Upper lobe of left lung (tissue), 6 donors: ENCODE measurements around the gene KDSR. TPM values are rescaled to one million over a fixed set of nuclear protein-coding genes. Genes with fewer than 3 reads are reported as not detected.

Source experiments
- ATAC-seq, 2 donors: fragments of 200-7000 bp; cut with Tn5 transposase; one replicate each; pipeline ENCODE4 v1.9.1; 2022; ENCODE audit warnings: mild to moderate bottlenecking in 2 of 2, moderate library complexity in 2 of 2; ENCODE audit not compliant: low FRiP score in 2 of 2
- DNase-seq, 2 donors: peaks; one replicate each; pipeline ENCODE4 v3.0.0-alpha.2; 2019 to 2020
- H3K27ac ChIP-seq, 4 donors: fragments of 200-600 bp; sonication (generic); one replicate each; pipeline ENCODE4 v1.5.1; 2016 to 2019
- H3K27me3 ChIP-seq, 4 donors: fragments of 200-600 bp; sonication (generic); one replicate each; pipeline ENCODE4 v1.5.1; 2017 to 2019
- H3K36me3 ChIP-seq, 4 donors: fragments of 200-600 bp; sonication (generic); one replicate each; pipeline ENCODE4 v1.5.1; 2016 to 2019
- H3K4me1 ChIP-seq, 4 donors: fragments of 200-600 bp; sonication (generic); one replicate each; pipeline ENCODE4 v1.5.1; 2018 to 2019
- H3K4me3 ChIP-seq, 4 donors: fragments of 200-600 bp; sonication (generic); one replicate each; pipeline ENCODE4 v1.5.1; 2017 to 2019; ENCODE audit warnings: mild to moderate bottlenecking in 2 of 4, moderate library complexity in 1 of 4
- H3K9me3 ChIP-seq, 4 donors: fragments of 200-600 bp; sonication (generic); one replicate each; pipeline ENCODE4 v1.5.1; 2018 to 2019
- CTCF ChIP-seq, 6 experiments: fragments of 450-650 bp in 4 of 6; fragments of 200-600 bp in 2 of 6; sonication (generic) in 2 of 6; IDR thresholded peaks; one replicate each; pipeline ENCODE4 v1.5.1; 2016 to 2019; ENCODE audit warnings: antibody characterized with exemption in 6 of 6
- EP300 ChIP-seq, 4 donors: sonication (generic); formaldehyde crosslinking; IDR thresholded peaks; one replicate each; pipeline ENCODE4 v1.5.1; 2017; ENCODE audit warnings: antibody characterized with exemption in 4 of 4, control low read depth in 2 of 4
- POLR2A ChIP-seq, 4 donors: fragments of 450-650 bp; IDR thresholded peaks; one replicate each; pipeline ENCODE4 v1.5.1; 2016 to 2017; ENCODE audit warnings: antibody characterized with exemption in 4 of 4, mild to moderate bottlenecking in 2 of 4
- POLR2AphosphoS5 ChIP-seq, 2 donors: sonication (generic); formaldehyde crosslinking; IDR thresholded peaks; one replicate each; pipeline ENCODE4 v1.5.1; 2017; ENCODE audit warnings: antibody characterized with exemption in 2 of 2
- WGBS, 2 donors: methylation state at CpG; one replicate each; pipeline ENCODE4 v1.1.5; 2017 to 2018; 5-methylcytosine and 5-hydroxymethylcytosine counted together
- total RNA-seq, 6 donors: library from RNA; depleted of rRNA in 4 of 6; stranded (reverse); fragments of >200 nt in 4 of 6; gene quantifications; one replicate each; pipeline versions ENCODE4 v1.1.0 to v1.2.1, GENCODE V29; 2016 to 2021
- donor health status: DM: no; HTN: no; CAD: no; lungs with moderate emphysema.
- donor health status: DM: no; HTN: yes; CAD: no; lungs with severe emphysema.

Gene KDSR
- total RNA-seq, 6 donors from 2014 or later = 26.2 to 68.8 (median 45.2) TPM

GRCh38 chr18:63306249-63306648, 60.8 kb downstream of the KDSR start:
- WGBS, 2 donors = 91% methylated on average over 6 of the region's 6 CpGs
- H3K4me3 ChIP-seq = no peak overlapping the region

GRCh38 chr18:63303547-63303946, 63.5 kb downstream of the KDSR start:
- H3K4me3 ChIP-seq = no peak overlapping the region
- H3K9me3 ChIP-seq = no peaks in the 10 kb centered on the region
- WGBS, 2 donors = 56 to 68% methylated on average over 3 of the region's 3 CpGs
- ATAC-seq (no peak), DNase-seq (no peak)
- H3K4me1 ChIP-seq = peaks cover 0 to 7% (median 1%) of the 10 kb centered on the region in 4 donors
- TF ChIP-seq POLR2AphosphoS5 (IDR thresholded peaks at IDR 0.05) (no peak), EP300 (IDR thresholded peaks at IDR 0.05) (no peak), POLR2A (IDR thresholded peaks at IDR 0.05) (no peak), CTCF (IDR thresholded peaks at IDR 0.05) (no peak)
- H3K36me3 ChIP-seq = no peaks in the 10 kb centered on the region
- H3K27me3 ChIP-seq = no peaks in the 10 kb centered on the region
- H3K27ac ChIP-seq = no peak overlapping the region

More at GRCh38 chr18:63306249-63306648, 60.8 kb downstream of the KDSR start:
- no peak for ATAC-seq
- Histone ChIP-seq H3K27ac (no peak overlapping the region), H3K4me1 (peaks cover 0 to 4% (median 1%) of the 10 kb centered on the region in 4 donors), H3K9me3 (no peaks in the 10 kb centered on the region), H3K27me3 (no peaks in the 10 kb centered on the region), H3K36me3 (no peaks in the 10 kb centered on the region)
- no peak for TF ChIP-seq POLR2AphosphoS5 (IDR thresholded peaks at IDR 0.05)
- TF ChIP-seq EP300 (IDR thresholded peaks at IDR 0.05) = no peak
- no peak for DNase-seq

- Histone ChIP-seq H3K9me3 (no peaks in the 10 kb centered on the region), H3K4me3 (no peak overlapping the region), H3K4me1 (peaks cover 0 to 11% (median 0%) of the 10 kb centered on the region in 4 donors), H3K27me3 (no peaks in the 10 kb centered on the region), H3K27ac (no peak overlapping the region), H3K36me3 (no peaks in the 10 kb centered on the region)
- 59 to 72% methylated on average over 5 of the region's 5 CpGs for WGBS, 2 donors
- ATAC-seq (no peak), DNase-seq (no peak)
- TF ChIP-seq EP300 (IDR thresholded peaks at IDR 0.05) (no peak), POLR2A (IDR thresholded peaks at IDR 0.05) (no peak), CTCF (IDR thresholded peaks at IDR 0.05) (no peak), POLR2AphosphoS5 (IDR thresholded peaks at IDR 0.05) (no peak)
Observed at GRCh38 chr18:63302636-63303405, 64.2 kb downstream of the KDSR start.

- H3K27me3 ChIP-seq = no peaks in the 10 kb centered on the region
- no peaks in the 10 kb centered on the region for H3K9me3 ChIP-seq
- ATAC-seq (no peak), DNase-seq (no peak)
- no peak overlapping the region for H3K4me3 ChIP-seq
- no peak overlapping the region for H3K27ac ChIP-seq
- 50 to 62% methylated on average over 4 of the region's 4 CpGs for WGBS, 2 donors
- peaks cover 0 to 11% (median 0%) of the 10 kb centered on the region in 4 donors for H3K4me1 ChIP-seq
- no peak for TF ChIP-seq POLR2A (IDR thresholded peaks at IDR 0.05)
- no peak for TF ChIP-seq EP300 (IDR thresholded peaks at IDR 0.05)
- no peak for TF ChIP-seq CTCF (IDR thresholded peaks at IDR 0.05)
- no peak for TF ChIP-seq POLR2AphosphoS5 (IDR thresholded peaks at IDR 0.05)
- H3K36me3 ChIP-seq = no peaks in the 10 kb centered on the region
Observed at GRCh38 chr18:63302220-63302619, 64.8 kb downstream of the KDSR start.

GRCh38 chr18:63301434-63301833, 65.6 kb downstream of the KDSR start:
- Histone ChIP-seq H3K4me3 (no peak overlapping the region), H3K4me1 (peaks cover 0 to 11% (median 0%) of the 10 kb centered on the region in 4 donors), H3K27me3 (no peaks in the 10 kb centered on the region), H3K9me3 (no peaks in the 10 kb centered on the region), H3K27ac (no peak overlapping the region), H3K36me3 (no peaks in the 10 kb centered on the region)
- DNase-seq (peak in 1 of 2 donors; percentile 38), ATAC-seq (peak in 1 of 2 donors; percentile 72)
- WGBS, 2 donors = 71 to 83% methylated on average over 9 of the region's 9 CpGs
- TF ChIP-seq CTCF (IDR thresholded peaks at IDR 0.05) (no peak), POLR2A (IDR thresholded peaks at IDR 0.05) (no peak), POLR2AphosphoS5 (IDR thresholded peaks at IDR 0.05) (no peak), EP300 (IDR thresholded peaks at IDR 0.05) (no peak)
